Skeletal muscle satellite cell (primary cell): ENCODE data around the gene ENOX1.
A peak's percentile ranks its signal among the peaks of the same experiment; 100 is the strongest.

ENCODE experiments used
- H3K27me3 ChIP-seq: 2 replicates; pipeline ENCODE4 v1.7.0; 2013; ENCODE audit warnings: low read length; ENCODE audit not compliant: control insufficient read depth, insufficient read depth
- H3K36me3 ChIP-seq: 2 replicates; pipeline ENCODE4 v1.7.0; 2013; ENCODE audit warnings: mild to moderate bottlenecking, control low read depth, low read length; ENCODE audit not compliant: insufficient read depth
- H3K4me1 ChIP-seq: 2 replicates; pipeline ENCODE4 v1.7.0; 2013; ENCODE audit warnings: low read length; ENCODE audit not compliant: control insufficient read depth, insufficient read depth
- H3K4me2 ChIP-seq: 2 replicates; pipeline ENCODE4 v1.7.0; 2013; ENCODE audit warnings: mild to moderate bottlenecking, low read length
- H3K4me3 ChIP-seq: 2 replicates; pipeline ENCODE4 v1.7.0; 2013; ENCODE audit warnings: low read length
- H3K9ac ChIP-seq: 2 replicates; pipeline ENCODE4 v1.7.0; 2013; ENCODE audit warnings: mild to moderate bottlenecking, low read depth, low read length, moderate library complexity
- H3K9me3 ChIP-seq: replicated peaks from 2 replicates; pipeline ENCODE4 v1.7.0; 2013; ENCODE audit warnings: mild to moderate bottlenecking, control low read depth, low read length

Gene ENOX1

DNA sequence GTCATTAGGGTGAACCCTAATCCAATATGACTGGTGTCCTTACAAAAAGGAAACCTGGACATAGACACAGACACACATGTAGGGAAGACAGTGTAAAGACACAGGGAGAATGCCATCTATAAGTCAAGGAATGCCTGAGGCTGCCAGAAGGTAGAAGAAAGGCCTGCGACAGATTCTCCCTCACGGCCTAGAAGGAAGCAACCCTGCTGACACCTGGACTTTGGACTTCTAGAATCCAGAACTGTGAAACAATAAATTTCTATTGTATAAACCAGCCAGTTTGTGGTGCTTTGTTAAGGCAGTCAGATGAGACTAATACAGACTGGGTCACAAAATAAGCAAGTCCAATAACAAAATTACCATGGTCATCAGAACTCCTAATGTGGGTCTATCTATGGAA lies 120.4 kb downstream of the ENOX1 start:
- H3K4me1 ChIP-seq, result peaks cover 24% of the 10 kb centered on the region
- no peaks in the 10 kb centered on the region for H3K36me3 ChIP-seq
- H3K9ac ChIP-seq, result no peak overlapping the region
- no peaks in the 10 kb centered on the region for H3K9me3 ChIP-seq
- no peak overlapping the region for H3K4me3 ChIP-seq
- no peaks in the 10 kb centered on the region for H3K27me3 ChIP-seq
- H3K4me2 ChIP-seq, result no peak overlapping the region

DNA sequence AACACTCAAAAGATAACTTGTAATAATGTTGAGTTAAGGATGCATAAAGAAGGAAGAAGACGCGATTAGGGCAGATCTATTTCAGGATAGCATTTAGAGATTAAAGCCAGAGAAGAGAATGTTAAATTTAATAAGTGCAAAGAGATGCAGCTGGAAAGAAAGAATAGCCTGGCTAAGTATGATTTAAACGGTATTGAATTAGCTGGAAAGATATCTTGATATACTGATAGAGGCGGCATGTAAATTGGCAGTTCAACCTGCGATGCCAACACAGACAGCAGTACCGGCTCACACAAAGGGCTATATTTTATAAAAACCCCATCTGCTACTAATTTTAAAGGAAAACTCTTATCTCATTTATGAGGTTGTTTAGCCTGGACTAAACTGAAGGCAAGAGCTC lies 121.4 kb downstream of the ENOX1 start:
- H3K36me3 ChIP-seq, result no peaks in the 10 kb centered on the region
- no peak overlapping the region for H3K4me3 ChIP-seq
- H3K4me1 ChIP-seq, result peaks cover 24% of the 10 kb centered on the region
- no peaks in the 10 kb centered on the region for H3K9me3 ChIP-seq
- H3K9ac ChIP-seq, result no peak overlapping the region
- H3K27me3 ChIP-seq, result no peaks in the 10 kb centered on the region
- H3K4me2 ChIP-seq, result no peak overlapping the region

- Histone ChIP-seq H3K27me3 (no peaks in the 10 kb centered on the region), H3K4me1 (peaks cover 24% of the 10 kb centered on the region), H3K4me3 (no peak overlapping the region), H3K36me3 (no peaks in the 10 kb centered on the region), H3K4me2 (peak overlapping the region; percentile 64), H3K9ac (peak overlapping the region; percentile 41), H3K9me3 (no peaks in the 10 kb centered on the region)
Measured at GRCh38 chr13:43664700-43665191, 122.0 kb downstream of the ENOX1 start.

DNA sequence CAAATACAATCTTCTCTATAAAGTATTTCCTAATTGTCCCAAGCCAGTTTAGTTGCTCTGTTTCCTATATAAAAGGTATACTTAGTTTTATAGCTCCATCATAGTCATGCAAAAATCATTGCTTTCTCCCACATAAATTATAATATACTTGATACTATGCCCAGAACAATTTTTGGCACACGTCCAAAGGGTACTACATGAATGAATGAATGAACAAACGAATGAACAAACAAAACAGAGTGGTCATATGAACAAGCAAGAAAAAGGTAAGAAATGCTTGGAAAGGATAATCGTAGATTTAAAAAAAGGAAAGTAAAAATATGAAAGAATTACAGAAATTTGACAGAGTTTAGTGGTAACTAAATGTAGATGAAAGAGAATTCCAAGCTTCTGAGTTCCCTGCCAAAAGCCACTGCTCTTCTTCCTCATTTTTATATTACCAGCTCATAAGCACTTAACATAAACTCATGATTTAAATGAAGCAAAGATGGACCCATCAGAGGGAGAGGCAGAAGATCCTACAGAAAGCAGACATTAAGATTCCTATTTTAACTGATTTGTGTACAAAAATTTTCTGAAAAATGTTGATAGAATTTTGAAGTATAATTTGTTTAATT lies 123.2 kb downstream of the ENOX1 start:
- Histone ChIP-seq H3K4me2 (peak overlapping the region; percentile 4), H3K27me3 (no peaks in the 10 kb centered on the region), H3K36me3 (no peaks in the 10 kb centered on the region), H3K4me3 (no peak overlapping the region), H3K4me1 (peaks cover 24% of the 10 kb centered on the region), H3K9ac (no peak overlapping the region), H3K9me3 (no peaks in the 10 kb centered on the region)

- Histone ChIP-seq H3K4me2 (no peak overlapping the region), H3K4me1 (peaks cover 24% of the 10 kb centered on the region), H3K9me3 (no peaks in the 10 kb centered on the region), H3K4me3 (no peak overlapping the region), H3K36me3 (no peaks in the 10 kb centered on the region), H3K27me3 (no peaks in the 10 kb centered on the region), H3K9ac (no peak overlapping the region)
Measured at GRCh38 chr13:43662976-43663375, 123.8 kb downstream of the ENOX1 start.

DNA sequence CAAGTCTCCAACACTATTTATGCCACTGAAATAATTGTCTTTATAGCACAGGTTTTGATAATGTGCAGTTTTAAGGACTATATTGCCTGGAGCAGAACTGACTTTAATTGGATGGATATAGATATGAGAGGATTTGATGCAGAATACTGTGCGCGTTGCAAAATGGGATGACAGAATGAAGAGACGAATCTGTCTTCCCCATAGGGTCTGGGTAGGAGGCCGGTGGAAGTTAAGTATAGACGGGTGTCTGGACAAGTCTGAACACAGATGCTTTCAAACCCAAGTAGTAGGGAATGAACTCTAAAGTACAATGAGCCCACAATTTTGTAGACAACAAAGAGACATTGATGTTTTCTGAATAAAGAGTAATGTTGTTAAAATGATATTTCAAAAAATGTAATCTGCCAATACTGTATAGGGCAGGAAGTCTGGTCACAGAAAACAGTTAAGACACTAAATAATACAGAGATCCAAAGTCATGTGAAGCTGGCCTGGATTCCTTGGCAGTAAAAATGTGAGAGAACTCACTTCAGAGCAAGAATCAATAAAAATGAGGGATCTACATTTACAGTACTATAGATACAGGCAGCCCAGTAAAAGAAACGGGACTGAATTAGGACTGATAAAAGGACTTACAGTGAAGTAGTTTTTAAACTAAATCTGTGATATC lies 125.5 kb downstream of the ENOX1 start:
- Histone ChIP-seq H3K4me2 (no peak overlapping the region), H3K36me3 (no peaks in the 10 kb centered on the region), H3K9ac (no peak overlapping the region), H3K4me3 (no peak overlapping the region), H3K4me1 (peaks cover 24% of the 10 kb centered on the region), H3K9me3 (no peaks in the 10 kb centered on the region), H3K27me3 (no peaks in the 10 kb centered on the region)

DNA sequence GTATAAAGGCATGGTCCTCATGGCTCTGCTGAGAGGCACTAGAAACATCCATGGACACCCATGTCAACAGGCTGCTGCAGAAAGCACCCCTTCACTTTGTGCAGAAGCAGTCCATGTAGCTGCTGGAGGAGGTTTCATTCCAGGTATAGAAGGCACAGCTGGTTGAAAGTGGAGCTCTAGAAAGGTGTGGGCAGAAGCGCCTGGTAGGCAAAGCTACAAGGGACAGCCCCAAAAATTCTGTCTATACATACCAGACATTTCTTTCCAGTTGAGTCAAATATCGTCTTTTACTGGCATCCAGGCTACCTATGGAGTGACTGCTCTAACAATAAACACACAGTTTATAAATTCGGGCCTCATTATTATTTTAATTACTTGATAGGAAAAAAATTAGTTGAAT lies 129.3 kb downstream of the ENOX1 start:
- Histone ChIP-seq H3K27me3 (no peaks in the 10 kb centered on the region), H3K4me3 (no peak overlapping the region), H3K36me3 (no peaks in the 10 kb centered on the region), H3K9ac (no peak overlapping the region), H3K4me1 (no peaks in the 10 kb centered on the region), H3K4me2 (no peak overlapping the region), H3K9me3 (no peaks in the 10 kb centered on the region)

DNA sequence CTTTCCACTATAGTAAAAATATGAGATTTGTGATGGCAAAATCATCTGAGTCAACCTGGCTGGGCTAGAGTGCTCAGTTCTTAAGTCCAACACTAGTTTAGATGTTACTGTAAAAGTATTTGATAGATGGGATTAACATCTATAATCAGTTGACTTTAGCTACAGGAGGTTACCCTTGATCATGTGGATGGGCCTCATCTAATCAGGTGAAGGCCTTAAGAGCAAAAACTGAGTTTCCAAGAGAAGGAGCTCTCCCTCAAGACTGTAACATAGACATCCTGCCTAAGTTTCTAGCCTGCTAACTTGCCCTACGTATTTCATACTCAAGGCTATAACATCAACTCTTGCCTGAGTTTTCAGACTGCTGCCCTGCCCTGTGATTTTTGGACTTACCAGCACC lies 132.8 kb downstream of the ENOX1 start:
- Histone ChIP-seq H3K9ac (no peak overlapping the region), H3K27me3 (no peaks in the 10 kb centered on the region), H3K4me1 (no peaks in the 10 kb centered on the region), H3K4me3 (no peak overlapping the region), H3K4me2 (no peak overlapping the region), H3K36me3 (no peaks in the 10 kb centered on the region), H3K9me3 (no peaks in the 10 kb centered on the region)

- Histone ChIP-seq H3K36me3 (no peaks in the 10 kb centered on the region), H3K4me1 (no peaks in the 10 kb centered on the region), H3K4me2 (no peak overlapping the region), H3K9me3 (no peaks in the 10 kb centered on the region), H3K27me3 (no peaks in the 10 kb centered on the region), H3K4me3 (no peak overlapping the region), H3K9ac (no peak overlapping the region)
Measured at GRCh38 chr13:43653395-43653794, 133.4 kb downstream of the ENOX1 start.

- Histone ChIP-seq H3K27me3 (no peaks in the 10 kb centered on the region), H3K4me2 (no peak overlapping the region), H3K9me3 (no peaks in the 10 kb centered on the region), H3K4me3 (no peak overlapping the region), H3K9ac (no peak overlapping the region), H3K36me3 (no peaks in the 10 kb centered on the region), H3K4me1 (no peaks in the 10 kb centered on the region)
Measured at GRCh38 chr13:43652760-43653159, 134.0 kb downstream of the ENOX1 start.

- Histone ChIP-seq H3K4me2 (no peak overlapping the region), H3K36me3 (no peaks in the 10 kb centered on the region), H3K27me3 (no peaks in the 10 kb centered on the region), H3K4me3 (no peak overlapping the region), H3K9me3 (no peaks in the 10 kb centered on the region), H3K4me1 (no peaks in the 10 kb centered on the region), H3K9ac (no peak overlapping the region)
Measured at GRCh38 chr13:43650882-43651281, 135.9 kb downstream of the ENOX1 start.

GRCh38 chr13:43648733-43649132 lies 138.0 kb downstream of the ENOX1 start:
- Histone ChIP-seq H3K4me3 (no peak overlapping the region), H3K4me2 (no peak overlapping the region), H3K9me3 (no peaks in the 10 kb centered on the region), H3K36me3 (no peaks in the 10 kb centered on the region), H3K9ac (no peak overlapping the region), H3K4me1 (no peaks in the 10 kb centered on the region), H3K27me3 (no peaks in the 10 kb centered on the region)
